PC-3 (cell line): ENCODE results near the gene CAMTA2. TPM values are rescaled to one million over a fixed set of nuclear protein-coding genes. Genes with fewer than 3 reads are reported as not detected.

Source experiments
- ATAC-seq: fragments of 200-7000 bp; cut with Tn5 transposase; 2 replicates; pipeline ENCODE4 v1.9.1; 2020; ENCODE audit warnings: mild to moderate bottlenecking, moderate library complexity
- BruUV-seq: library from RNA; stranded (reverse); fragments of 400-500 nt; replicated peaks from 2 replicates; lab custom pipeline; 2021; lab: Mats Ljungman, UMichigan
- CTCF ChIA-PET: fragments of 300-600 bp; sonication (Branson Sonifier 250); formaldehyde crosslinking; loops from one replicate; lab custom pipeline; 2022; ENCODE audit warnings: antibody characterized with exemption; lab: Charles Lee
- POLR2A ChIA-PET: fragments of 300-600 bp; sonication (Branson Sonifier 250); formaldehyde crosslinking; loops from one replicate; lab custom pipeline; 2022; ENCODE audit warnings: antibody characterized with exemption; ENCODE audit not compliant: unreplicated experiment; lab: Charles Lee
- DNase-seq: peaks from one replicate; pipeline ENCODE4 v3.0.0-alpha.2; 2015
- H2AFZ ChIP-seq: fragments of 300-600 bp; sonication (generic); 2 replicates; pipeline ENCODE4 v1.6.0; 2016; ENCODE audit warnings: antibody characterized with exemption, low read length
- H3F3A ChIP-seq: fragments of 300-600 bp; sonication (generic); one replicate; pipeline ENCODE4 v1.6.0; 2017; ENCODE audit warnings: antibody characterized with exemption, low read length, control low read depth, mild to moderate bottlenecking; ENCODE audit not compliant: unreplicated experiment
- H3K27ac ChIP-seq: fragments of 300-600 bp; sonication (generic); 2 replicates; pipeline ENCODE4 v1.5.1; 2016; ENCODE audit warnings: mild to moderate bottlenecking, low read length
- H3K27me3 ChIP-seq: fragments of 300-600 bp; sonication (generic); 2 replicates; pipeline ENCODE4 v1.6.1; 2016; ENCODE audit warnings: low read length, mixed read lengths
- H3K36me3 ChIP-seq: fragments of 300-600 bp; sonication (generic); 2 replicates; pipeline ENCODE4 v1.6.1; 2016; ENCODE audit warnings: low read depth, mixed run types, low read length, mixed read lengths
- H3K4me1 ChIP-seq: fragments of 300-600 bp; sonication (generic); 2 replicates; pipeline ENCODE4 v1.5.1; 2016; ENCODE audit warnings: low read length; ENCODE audit not compliant: insufficient read depth
- H3K4me2 ChIP-seq: fragments of 300-600 bp; sonication (generic); 2 replicates; pipeline ENCODE4 v1.6.0; 2016; ENCODE audit warnings: low read length
- H3K4me3 ChIP-seq: fragments of 300-600 bp; sonication (generic); 2 replicates; pipeline ENCODE4 v1.5.1; 2016; ENCODE audit warnings: mild to moderate bottlenecking, low read length, mixed read lengths
- H3K79me2 ChIP-seq: fragments of 300-600 bp; sonication (generic); 2 replicates; pipeline ENCODE4 v1.6.1; 2017; ENCODE audit warnings: low read length, mixed read lengths
- H3K9ac ChIP-seq: fragments of 300-600 bp; sonication (generic); 2 replicates; pipeline ENCODE4 v1.6.0; 2016; ENCODE audit warnings: mild to moderate bottlenecking, low read length
- H3K9me2 ChIP-seq: fragments of 300-600 bp; sonication (generic); replicated peaks from 2 replicates; pipeline ENCODE4 v1.6.1; 2016; ENCODE audit warnings: mixed run types, low read length, mixed read lengths
- H3K9me3 ChIP-seq: fragments of 300-600 bp; sonication (generic); 2 replicates; pipeline ENCODE4 v1.6.1; 2016; ENCODE audit warnings: low read length, mixed read lengths
- H4K20me1 ChIP-seq: fragments of 300-600 bp; sonication (generic); 2 replicates; pipeline ENCODE4 v1.6.1; 2016; ENCODE audit warnings: low read length, mixed read lengths
- CTCF ChIP-seq: fragments of 300-600 bp; sonication (generic); conservative IDR thresholded peaks from 2 replicates; pipeline ENCODE4 v1.5.1; 2017; ENCODE audit warnings: antibody characterized with exemption, low read depth, mild to moderate bottlenecking, low read length
- EZH2 ChIP-seq: fragments of 300-600 bp; sonication (generic); IDR thresholded peaks from one replicate; pipeline ENCODE4 v1.6.1; 2017; ENCODE audit warnings: antibody characterized with exemption, mild to moderate bottlenecking, low read length; ENCODE audit not compliant: unreplicated experiment
- EZH2phosphoT487 ChIP-seq: fragments of 300-600 bp; sonication (generic); IDR thresholded peaks from 2 replicates; pipeline ENCODE4 v1.6.1; 2018; ENCODE audit warnings: mild to moderate bottlenecking, antibody characterized with exemption, low read length, borderline replicate concordance
- intact Hi-C: fragments of 100-400 bp; cut with micrococcal nuclease; formaldehyde crosslinking; loops from 2 replicates; pipeline ENCODE4 v1.9.0; 2023
- total RNA-seq: library from RNA; depleted of rRNA; stranded (reverse); fragments of >200 nt; gene quantifications from 2 replicates; pipeline ENCODE4 v1.2.3, GENCODE V29; 2014

The CAMTA2 gene
- total RNA-seq, 1 experiment from 2014 or later, result 6.2 TPM

- Histone ChIP-seq H3K4me1 (no peaks in the 10 kb centered on the region), H4K20me1 (no peaks in the 10 kb centered on the region), H3K79me2 (no peaks in the 10 kb centered on the region), H3K4me2 (no peak overlapping the region), H3K27me3 (no peaks in the 10 kb centered on the region), H3F3A (no peaks in the 10 kb centered on the region), H3K36me3 (peaks cover 3% of the 10 kb centered on the region), H3K9me2 (no peaks in the 10 kb centered on the region), H3K9me3 (no peaks in the 10 kb centered on the region), H3K9ac (no peak overlapping the region), H3K27ac (no peak overlapping the region), H3K4me3 (no peak overlapping the region), H2AFZ (no peak overlapping the region)
- DNase-seq, result no peak
- ChIA-PET CTCF (no interaction called here), POLR2A (no interaction called here)
- intact Hi-C loops, result no loop called here
- no TSS peak for BruUV-seq
- TF ChIP-seq CTCF (no peak), EZH2 (no peak), EZH2phosphoT487 (no peak)
- no peak for ATAC-seq
These were observed 13.3 kb downstream of the CAMTA2 start for GRCh38 chr17:4974115-4974670.

- Histone ChIP-seq H3K4me3 (no peak overlapping the region), H3K9me2 (no peaks in the 10 kb centered on the region), H3K9me3 (no peaks in the 10 kb centered on the region), H3K79me2 (peaks cover 3% of the 10 kb centered on the region; the same call in 1 of the 2 replicates), H3K4me2 (no peak overlapping the region), H4K20me1 (no peaks in the 10 kb centered on the region), H3F3A (no peaks in the 10 kb centered on the region), H3K27ac (no peak overlapping the region), H3K4me1 (peaks cover 7% of the 10 kb centered on the region), H3K9ac (no peak overlapping the region), H2AFZ (no peak overlapping the region), H3K27me3 (no peaks in the 10 kb centered on the region), H3K36me3 (peaks cover 3% of the 10 kb centered on the region; the same call in 1 of the 2 replicates)
- BruUV-seq, result no TSS peak
- ChIA-PET CTCF (no interaction called here), POLR2A (no interaction called here)
- no peak for DNase-seq
- ATAC-seq, result no peak
- intact Hi-C loops, result no loop called here
- TF ChIP-seq EZH2 (no peak), CTCF (no peak), EZH2phosphoT487 (no peak)
These were observed 14.0 kb downstream of the CAMTA2 start for GRCh38 chr17:4973256-4974114.

GRCh38 chr17:4972752-4973151, 14.7 kb downstream of the CAMTA2 start:
- no peaks in the 10 kb centered on the region for H3K9me3 ChIP-seq
- H3K36me3 ChIP-seq, result peaks cover under 1% of the 10 kb centered on the region; the same call in 1 of the 2 replicates
- no peaks in the 10 kb centered on the region for H4K20me1 ChIP-seq
- BruUV-seq, result TSS peak; percentile 14
- DNase-seq (no peak), ATAC-seq (no peak)
- H3K9me2 ChIP-seq, result no peaks in the 10 kb centered on the region
- H3K4me3 ChIP-seq, result no peak overlapping the region
- no peak for TF ChIP-seq CTCF
- TF ChIP-seq EZH2phosphoT487, result no peak
- no peak for TF ChIP-seq EZH2
- no peak overlapping the region for H3K27ac ChIP-seq
- H3K4me1 ChIP-seq, result peaks cover 13% of the 10 kb centered on the region
- H3K27me3 ChIP-seq, result no peaks in the 10 kb centered on the region
- H3F3A ChIP-seq, result no peaks in the 10 kb centered on the region
- peaks cover 8% of the 10 kb centered on the region; the same call in 1 of the 2 replicates for H3K79me2 ChIP-seq
- no peak overlapping the region for H3K9ac ChIP-seq
- ChIA-PET CTCF (no interaction called here), POLR2A (no interaction called here)
- no peak overlapping the region for H3K4me2 ChIP-seq
- no peak overlapping the region for H2AFZ ChIP-seq
- intact Hi-C loops, result no loop called here
